H9 (cell line): ENCODE data around the gene TCF7L1. TPM values are rescaled to one million over a fixed set of nuclear protein-coding genes. Genes with fewer than 3 reads are reported as not detected.

Experiments
- DNase-seq: peaks from one replicate; pipeline ENCODE4 v3.0.0-alpha.2; 2017
- H2AFZ ChIP-seq: one replicate; pipeline ENCODE4 v1.6.1; 2013; ENCODE audit warnings: mild to moderate bottlenecking, low read length, control low read depth, moderate library complexity
- H2AK5ac ChIP-seq: 2 replicates; pipeline ENCODE4 v1.6.1; 2013; ENCODE audit warnings: low read length, control low read depth, mixed read lengths; ENCODE audit not compliant: insufficient read length
- H2BK120ac ChIP-seq: one replicate; pipeline ENCODE4 v1.6.1; 2013; ENCODE audit warnings: low read depth, mild to moderate bottlenecking, low read length, control low read depth, inconsistent platforms; ENCODE audit not compliant: poor library complexity, severe bottlenecking
- H2BK12ac ChIP-seq: 2 replicates; pipeline ENCODE4 v1.6.1; 2013; ENCODE audit warnings: low read length, control low read depth, mixed read lengths, low read depth; ENCODE audit not compliant: insufficient read length
- H2BK15ac ChIP-seq: 2 replicates; pipeline ENCODE4 v1.6.1; 2013; ENCODE audit warnings: low read depth, low read length, control low read depth
- H2BK20ac ChIP-seq: one replicate; pipeline ENCODE4 v1.6.1; 2013; ENCODE audit warnings: low read depth, mild to moderate bottlenecking, low read length, control low read depth, inconsistent platforms; ENCODE audit not compliant: poor library complexity, severe bottlenecking
- H2BK5ac ChIP-seq: 2 replicates; pipeline ENCODE4 v1.6.1; 2013; ENCODE audit warnings: low read length, control low read depth, mixed read lengths; ENCODE audit not compliant: insufficient read length
- H3K14ac ChIP-seq: 2 replicates; pipeline ENCODE4 v1.6.1; 2013; ENCODE audit warnings: low read length, control low read depth; ENCODE audit not compliant: insufficient read depth
- H3K18ac ChIP-seq: 2 replicates; pipeline ENCODE4 v1.6.1; 2013; ENCODE audit warnings: low read depth, mild to moderate bottlenecking, mixed read lengths, low read length, control low read depth; ENCODE audit not compliant: insufficient read length
- H3K23ac ChIP-seq: 2 replicates; pipeline ENCODE4 v1.6.1; 2013; ENCODE audit warnings: low read length, control low read depth, mixed read lengths, low read depth; ENCODE audit not compliant: insufficient read length
- H3K23me2 ChIP-seq: 2 replicates; pipeline ENCODE4 v1.6.1; 2013; ENCODE audit warnings: low read depth, mild to moderate bottlenecking, mixed read lengths, low read length, control low read depth; ENCODE audit not compliant: insufficient read length, poor library complexity, severe bottlenecking
- H3K27ac ChIP-seq: 2 replicates; pipeline ENCODE4 v1.5.1; 2013; ENCODE audit warnings: low read length, control low read depth, mixed read lengths, low read depth; ENCODE audit not compliant: insufficient read length
- H3K27me3 ChIP-seq: 2 replicates; pipeline ENCODE4 v1.6.1; 2013; ENCODE audit warnings: low read length, control low read depth, inconsistent platforms; ENCODE audit not compliant: insufficient read depth
- H3K4ac ChIP-seq: 2 replicates; pipeline ENCODE4 v1.6.1; 2013; ENCODE audit warnings: low read depth, mild to moderate bottlenecking, control low read depth, inconsistent platforms, low read length, moderate library complexity
- H3K4me1 ChIP-seq: 2 replicates; pipeline ENCODE4 v1.6.1; 2013; ENCODE audit warnings: low read length, control low read depth, inconsistent platforms; ENCODE audit not compliant: insufficient read depth
- H3K4me2 ChIP-seq: 2 replicates; pipeline ENCODE4 v1.6.1; 2013; ENCODE audit warnings: low read length, control low read depth, mixed read lengths; ENCODE audit not compliant: insufficient read length, insufficient read depth
- H3K56ac ChIP-seq: 2 replicates; pipeline ENCODE4 v1.6.1; 2013; ENCODE audit warnings: low read depth, mild to moderate bottlenecking, mixed read lengths, low read length, control low read depth; ENCODE audit not compliant: insufficient read length
- H3K79me1 ChIP-seq: 2 replicates; pipeline ENCODE4 v1.6.1; 2013; ENCODE audit warnings: low read depth, mild to moderate bottlenecking, moderate library complexity, low read length, control low read depth, inconsistent platforms; ENCODE audit not compliant: insufficient read depth, poor library complexity, severe bottlenecking
- H3K79me2 ChIP-seq: 2 replicates; pipeline ENCODE4 v1.6.1; 2013; ENCODE audit warnings: low read length, control low read depth, inconsistent platforms; ENCODE audit not compliant: insufficient read depth
- H3K9ac ChIP-seq: 2 replicates; pipeline ENCODE4 v1.6.1; 2013; ENCODE audit warnings: low read length, control low read depth, mixed read lengths; ENCODE audit not compliant: insufficient read length; ENCODE audit errors: extremely low read depth
- H3K9me3 ChIP-seq: one replicate; pipeline ENCODE4 v1.6.1; 2013; ENCODE audit warnings: low read depth, low read length, inconsistent platforms; ENCODE audit not compliant: control insufficient read depth
- H3T11ph ChIP-seq: one replicate; pipeline ENCODE4 v1.6.1; 2013; ENCODE audit warnings: mild to moderate bottlenecking, low read length, control low read depth, inconsistent platforms
- H4K20me1 ChIP-seq: one replicate; pipeline ENCODE4 v1.6.1; 2013; ENCODE audit not compliant: control insufficient read depth, insufficient read length, insufficient read depth
- H4K5ac ChIP-seq: 2 replicates; pipeline ENCODE4 v1.6.1; 2013; ENCODE audit warnings: low read depth, mild to moderate bottlenecking, mixed read lengths, low read length, control low read depth; ENCODE audit not compliant: insufficient read length
- H4K8ac ChIP-seq: replicated peaks from 2 replicates; pipeline ENCODE4 v1.6.1; 2013; ENCODE audit warnings: low read length, control low read depth, mixed read lengths, low read depth; ENCODE audit not compliant: insufficient read length
- H4K91ac ChIP-seq: 2 replicates; pipeline ENCODE4 v1.6.1; 2013; ENCODE audit warnings: low read depth, mild to moderate bottlenecking, moderate library complexity, mixed read lengths, low read length, control low read depth; ENCODE audit not compliant: insufficient read length
- H3K27ac Mint-ChIP-seq, 3 experiments: 2 replicates in 2 of 3; 3 replicates in 1 of 3; pipeline ENCODE4 v1.8.0; 2020 to 2021; ENCODE audit warnings: mixed read lengths in 3 of 3, mild to moderate bottlenecking in 1 of 3, moderate library complexity in 1 of 3
- H3K27me3 Mint-ChIP-seq: 2 replicates; pipeline ENCODE4 v1.8.0; 2021; ENCODE audit warnings: low read depth, mild to moderate bottlenecking, moderate library complexity, mixed read lengths
- H3K36me3 Mint-ChIP-seq, 3 experiments: 2 replicates in 2 of 3; 3 replicates in 1 of 3; pipeline ENCODE4 v1.8.0; 2020 to 2021; ENCODE audit warnings: low read depth in 3 of 3, mixed read lengths in 3 of 3; ENCODE audit not compliant: insufficient read depth in 1 of 3
- H3K4me1 Mint-ChIP-seq, 2 experiments: 2 replicates each; pipeline ENCODE4 v1.8.0; 2020; ENCODE audit warnings: mixed read lengths in 2 of 2
- H3K4me3 Mint-ChIP-seq, 2 experiments: 2 replicates in 1 of 2; 3 replicates in 1 of 2; pipeline ENCODE4 v1.8.0; 2020 to 2021; ENCODE audit warnings: mild to moderate bottlenecking in 2 of 2, mixed read lengths in 2 of 2, moderate library complexity in 1 of 2
- H3K9me3 Mint-ChIP-seq, 2 experiments: 2 replicates in 1 of 2; 3 replicates in 1 of 2; pipeline ENCODE4 v1.8.0; 2020; ENCODE audit warnings: mild to moderate bottlenecking in 2 of 2, mixed read lengths in 2 of 2, moderate library complexity in 1 of 2
- WGBS: extraction: QIAGEN DNeasy Blood & Tissue Kit; methylation state at CpG from one replicate; pipeline ENCODE4 v1.1.7; 2013; ENCODE audit warnings: missing lambda C conversion rate, low lambda C conversion rate, mixed read lengths; ENCODE audit not compliant: insufficient read length; ENCODE audit errors: extremely low coverage; 5-methylcytosine and 5-hydroxymethylcytosine counted together
- total RNA-seq: library from RNA; stranded (reverse); gene quantifications from 2 replicates; pipeline ENCODE4 v1.2.1, GENCODE V29; 2021
- TF ChIP-seq, protein P1 (sequence below): fragments of 200-600 bp; sonication (generic); conservative IDR thresholded peaks from 3 replicates; pipeline ENCODE4 v1.8.0; 2021; ENCODE audit warnings: antibody characterized with exemption, mild to moderate bottlenecking

The TCF7L1 gene
- total RNA-seq, 1 experiment from 2014 or later = 112 TPM

DNA sequence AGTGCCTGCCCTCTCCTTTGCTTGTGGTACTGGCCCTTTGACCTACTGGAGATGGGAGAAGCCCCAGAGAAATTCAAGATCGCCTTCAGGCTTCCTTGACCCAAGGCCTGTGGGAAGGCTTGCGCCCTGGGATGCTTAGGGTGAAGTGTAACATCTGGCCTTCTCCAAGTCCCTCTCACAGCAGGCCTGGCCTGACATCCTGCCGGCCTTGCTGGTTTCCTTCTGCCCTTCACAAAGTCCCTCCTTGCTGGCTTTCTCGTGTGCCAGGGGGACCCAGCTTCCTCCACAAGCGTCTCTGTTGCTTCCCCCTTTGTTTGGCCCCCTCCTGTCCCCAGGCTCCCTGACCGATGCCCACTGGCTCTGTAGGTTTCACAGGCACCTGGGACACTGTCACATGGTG lies 26.4 kb downstream of the TCF7L1 start:
- Histone ChIP-seq H3K4me1 (peaks cover 21% of the 10 kb centered on the region), H3K14ac (no peak overlapping the region), H2BK20ac (no peak overlapping the region), H3K56ac (no peak overlapping the region), H2BK15ac (no peak overlapping the region), H2AK5ac (no peak overlapping the region), H2BK12ac (no peak overlapping the region), H3K27ac (no peak overlapping the region), H3K4ac (no peak overlapping the region), H3K9ac (no peak overlapping the region), H3K4me2 (no peak overlapping the region), H3K79me1 (peaks cover 19% of the 10 kb centered on the region), H4K20me1 (peaks cover 2% of the 10 kb centered on the region), H3K79me2 (peaks cover 73% of the 10 kb centered on the region; the same call in 1 of the 2 replicates), H3K18ac (no peak overlapping the region), H2BK120ac (no peak overlapping the region), H3K23me2 (no peaks in the 10 kb centered on the region), H3K23ac (no peak overlapping the region), H2AFZ (no peak overlapping the region), H3K9me3 (no peaks in the 10 kb centered on the region), H4K91ac (no peak overlapping the region), H4K5ac (no peak overlapping the region), H3T11ph (no peak overlapping the region), H4K8ac (no peak overlapping the region), H2BK5ac (no peak overlapping the region), H3K27me3 (no peaks in the 10 kb centered on the region)
- no peaks in the 10 kb centered on the region for H3K9me3 Mint-ChIP-seq
- H3K4me1 Mint-ChIP-seq = peaks cover 82 to 90% of the 10 kb centered on the region in 2 experiments
- no peaks in the 10 kb centered on the region for H3K27me3 Mint-ChIP-seq
- no CpG with 5 or more reads among the region's 6 CpGs for WGBS
- peaks cover 11 to 27% (median 13%) of the 10 kb centered on the region in 3 experiments; a peak in 6 of 7 replicates for H3K36me3 Mint-ChIP-seq
- H3K4me3 Mint-ChIP-seq = no peak overlapping the region; a peak in 1 of 5 replicates
- peak overlapping the region; percentile 52 to 91 (median 89); a peak in 4 of 7 replicates for H3K27ac Mint-ChIP-seq
- TF ChIP-seq, protein P1, sequence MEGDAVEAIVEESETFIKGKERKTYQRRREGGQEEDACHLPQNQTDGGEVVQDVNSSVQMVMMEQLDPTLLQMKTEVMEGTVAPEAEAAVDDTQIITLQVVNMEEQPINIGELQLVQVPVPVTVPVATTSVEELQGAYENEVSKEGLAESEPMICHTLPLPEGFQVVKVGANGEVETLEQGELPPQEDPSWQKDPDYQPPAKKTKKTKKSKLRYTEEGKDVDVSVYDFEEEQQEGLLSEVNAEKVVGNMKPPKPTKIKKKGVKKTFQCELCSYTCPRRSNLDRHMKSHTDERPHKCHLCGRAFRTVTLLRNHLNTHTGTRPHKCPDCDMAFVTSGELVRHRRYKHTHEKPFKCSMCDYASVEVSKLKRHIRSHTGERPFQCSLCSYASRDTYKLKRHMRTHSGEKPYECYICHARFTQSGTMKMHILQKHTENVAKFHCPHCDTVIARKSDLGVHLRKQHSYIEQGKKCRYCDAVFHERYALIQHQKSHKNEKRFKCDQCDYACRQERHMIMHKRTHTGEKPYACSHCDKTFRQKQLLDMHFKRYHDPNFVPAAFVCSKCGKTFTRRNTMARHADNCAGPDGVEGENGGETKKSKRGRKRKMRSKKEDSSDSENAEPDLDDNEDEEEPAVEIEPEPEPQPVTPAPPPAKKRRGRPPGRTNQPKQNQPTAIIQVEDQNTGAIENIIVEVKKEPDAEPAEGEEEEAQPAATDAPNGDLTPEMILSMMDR = no peak
- DNase-seq = no peak
